HepG2 (cell line): ENCODE measurements around the gene NDRG3. TPM values are rescaled to one million over a fixed set of nuclear protein-coding genes. Genes with fewer than 3 reads are reported as not detected.
A peak's percentile ranks its signal among the peaks of the same experiment; 100 is the strongest.

Source experiments
- CHD2 ChIP-seq: IDR thresholded peaks from 2 replicates; pipeline ENCODE4 v1.6.1; 2011; ENCODE audit warnings: low read depth, low read length, improper control_type of control experiment
- CSRNP2 ChIP-seq: sonication (generic); formaldehyde crosslinking; conservative IDR thresholded peaks from 2 replicates; pipeline ENCODE4 v1.8.0; 2022; ENCODE audit warnings: low read depth, missing genetic modification reagents
- ELF3 ChIP-seq: IDR thresholded peaks from 2 replicates; pipeline ENCODE4 v1.6.1; 2016; ENCODE audit warnings: missing genetic modification reagents, missing compliant biosample characterization
- FOXA3 ChIP-seq: IDR thresholded peaks from 2 replicates; pipeline ENCODE4 v1.6.1; 2016; ENCODE audit warnings: missing genetic modification reagents, missing compliant biosample characterization
- GPN1 ChIP-seq: sonication (generic); formaldehyde crosslinking; IDR thresholded peaks from 2 replicates; pipeline ENCODE4 v1.5.1; 2020; ENCODE audit warnings: missing genetic modification reagents, borderline replicate concordance
- HOXD1 ChIP-seq: sonication (generic); formaldehyde crosslinking; IDR thresholded peaks from 2 replicates; pipeline ENCODE4 v1.5.0; 2020; ENCODE audit warnings: missing genetic modification reagents
- MTERF4 ChIP-seq: sonication (generic); formaldehyde crosslinking; IDR thresholded peaks from 2 replicates; pipeline ENCODE4 v1.8.0; 2023; ENCODE audit warnings: mild to moderate bottlenecking, missing genetic modification reagents
- NFIC ChIP-seq: IDR thresholded peaks from 2 replicates; pipeline ENCODE4 v1.6.1; 2012; ENCODE audit warnings: mild to moderate bottlenecking, low read length, inconsistent platforms
- SNAPC2 ChIP-seq: sonication (generic); formaldehyde crosslinking; IDR thresholded peaks from 2 replicates; pipeline ENCODE4 v1.8.1; 2022; ENCODE audit warnings: mild to moderate bottlenecking, missing genetic modification reagents
- SSRP1 ChIP-seq: IDR thresholded peaks from 2 replicates; pipeline ENCODE4 v1.6.1; 2016; ENCODE audit warnings: control low read depth
- TCF12 ChIP-seq, 2 experiments: fragments of 450-650 bp in 1 of 2; sonication (generic) in 1 of 2; formaldehyde crosslinking in 1 of 2; IDR thresholded peaks; 2 replicates each; pipeline versions ENCODE4 v1.6.1 to v1.8.0; 2017 to 2022; ENCODE audit warnings: antibody characterized with exemption in 1 of 2, mild to moderate bottlenecking in 1 of 2, missing genetic modification reagents in 1 of 2, moderate library complexity in 1 of 2
- TRAFD1 ChIP-seq: sonication (generic); formaldehyde crosslinking; IDR thresholded peaks from 2 replicates; pipeline ENCODE4 v1.5.1; 2020; ENCODE audit warnings: missing genetic modification reagents, mild to moderate bottlenecking, borderline replicate concordance
- TRIM22 ChIP-seq: fragments of 450-650 bp; IDR thresholded peaks from 2 replicates; pipeline ENCODE4 v1.6.1; 2017
- ZMYM3 ChIP-seq: sonication (generic); formaldehyde crosslinking; IDR thresholded peaks from 2 replicates; pipeline ENCODE4 v1.5.1; 2020; ENCODE audit warnings: mild to moderate bottlenecking, missing genetic modification reagents
- ZNF160 ChIP-seq: sonication (generic); formaldehyde crosslinking; IDR thresholded peaks from 2 replicates; pipeline ENCODE4 v1.8.0; 2022; ENCODE audit warnings: mild to moderate bottlenecking, inconsistent platforms, missing genetic modification reagents
- ZNF281 ChIP-seq: sonication (generic); formaldehyde crosslinking; IDR thresholded peaks from 2 replicates; pipeline ENCODE4 v1.4.0; 2020; ENCODE audit warnings: missing genetic modification reagents, borderline replicate concordance
- ZNF33A ChIP-seq: sonication (generic); formaldehyde crosslinking; IDR thresholded peaks from 2 replicates; pipeline ENCODE4 v1.5.1; 2020; ENCODE audit warnings: missing genetic modification reagents, mild to moderate bottlenecking, moderate library complexity, borderline replicate concordance
- ZNF547 ChIP-seq: sonication (generic); formaldehyde crosslinking; IDR thresholded peaks from 2 replicates; pipeline ENCODE4 v1.5.1; 2020; ENCODE audit warnings: mild to moderate bottlenecking, missing genetic modification reagents
- ZNF772 ChIP-seq: sonication (generic); formaldehyde crosslinking; IDR thresholded peaks from 2 replicates; pipeline ENCODE4 v1.5.0; 2020; ENCODE audit warnings: mild to moderate bottlenecking, missing genetic modification reagents
- ZNF883 ChIP-seq: sonication (generic); formaldehyde crosslinking; IDR thresholded peaks from 2 replicates; pipeline ENCODE4 v1.5.1; 2020; ENCODE audit warnings: mild to moderate bottlenecking, missing genetic modification reagents; ENCODE audit errors: not compliant biosample characterization
- polyA plus RNA-seq, 8 experiments: library from polyadenylated mRNA; depleted of rRNA in 3 of 8; stranded (reverse) in 7 of 8; unstranded in 1 of 8; fragments of >200 nt; fragmentation: Illumina TruSeq in 4 of 8; extraction: Trizol in 4 of 8; gene quantifications; 2 replicates each; pipeline versions ENCODE4 v1.2.1 to v1.2.3, GENCODE V29; 2011 to 2016; ENCODE audit warnings: low read depth in 4 of 8, missing spikeins in 1 of 8, mixed read lengths in 1 of 8; ENCODE audit not compliant: insufficient read depth in 1 of 8
- total RNA-seq, 5 experiments: library from RNA; depleted of rRNA; stranded (reverse); fragments of >200 nt; fragmentation: Illumina TruSeq; extraction: Trizol; gene quantifications; 2 replicates each; pipeline ENCODE4 v1.2.3, GENCODE V29; 2016; ENCODE audit warnings: low read depth in 1 of 5

Gene NDRG3
- total and polyA plus RNA-seq, 2 of the 13 experiments (the other 11 are each of a cell fraction or from before 2014, with no cell fraction given), result 36.0 to 40.5 TPM

- TF ChIP-seq ZNF33A, result no peak
- TF ChIP-seq GPN1 (CRISPR knock-in tag), result 0 out of 2 replicates have a peak, but pooled peaks have one; percentile 11
- no peak for TF ChIP-seq TRAFD1 (CRISPR knock-in tag)
- TF ChIP-seq ZMYM3 (CRISPR knock-in tag), result peak; percentile 99
- TF ChIP-seq SNAPC2 (CRISPR knock-in tag), result 0 out of 2 replicates have a peak, but pooled peaks have one; percentile 70
- TF ChIP-seq TRIM22, result no peak
- 0 out of 2 replicates have a peak, but pooled peaks have one; percentile 15 for TF ChIP-seq ZNF160 (CRISPR knock-in tag)
- no peak for TF ChIP-seq NFIC
- peak; percentile 40; the same call in 1 of the 2 replicates for TF ChIP-seq ZNF281 (CRISPR knock-in tag)
- TF ChIP-seq ELF3, result peak; percentile 76
- TF ChIP-seq CHD2, result no peak
- TF ChIP-seq FOXA3 (CRISPR knock-in tag), result peak; percentile 56; the same call in 1 of the 2 replicates
- TF ChIP-seq ZNF883, result no peak
- TF ChIP-seq MTERF4, result no peak; the same call in 1 of the 2 replicates
- no peak for TF ChIP-seq TCF12 (IDR thresholded peaks at IDR 0.05)
- no peak for TF ChIP-seq TCF12 (CRISPR knock-in tag; IDR thresholded peaks at IDR 0.05)
- 0 out of 2 replicates have a peak, but pooled peaks have one; percentile 70 for TF ChIP-seq ZNF772 (CRISPR knock-in tag)
- TF ChIP-seq SSRP1 (CRISPR knock-in tag), result peak; percentile 74; the same call in 1 of the 2 replicates
- no peak for TF ChIP-seq CSRNP2 (CRISPR knock-in tag)
- peak; percentile 82 for TF ChIP-seq ZNF547 (CRISPR knock-in tag)
- TF ChIP-seq HOXD1 (CRISPR knock-in tag), result no peak; the same call in 1 of the 2 replicates
Observed at GRCh38 chr20:36632487-36633284, 113.2 kb downstream of the NDRG3 start (continued).
